Measurements from ENCODE around the gene SMG7. TPM values are rescaled to one million over a fixed set of nuclear protein-coding genes. Genes with fewer than 3 reads are reported as not detected.

SMG7 gene
- polyA plus RNA-seq, 1 donor from 2014 or later, result 19.1 TPM

GRCh38 chr1:183588827-183589226 is 116.5 kb downstream of the SMG7 start:
- H3K4me2 ChIP-seq (ENCODE audit: low read length), result no peak overlapping the region
- no peaks in the 10 kb centered on the region for H3K9me2 ChIP-seq (ENCODE audit: insufficient read depth, low read length)
- H3K36me3 ChIP-seq (ENCODE audit: insufficient read depth, low read length), result no peaks in the 10 kb centered on the region
- no peaks in the 10 kb centered on the region for H4K20me1 ChIP-seq (ENCODE audit: insufficient read depth)
- H3K79me2 ChIP-seq (replicated peaks; ENCODE audit: insufficient read depth, low read length), result no peaks in the 10 kb centered on the region
- no peak overlapping the region for H3K4me3 ChIP-seq (ENCODE audit: low read length)
- no peak overlapping the region for H3K9ac ChIP-seq (ENCODE audit: low read length)
- H3K27ac ChIP-seq (ENCODE audit: low read length), result no peak overlapping the region
- no peak overlapping the region for H2AFZ ChIP-seq (ENCODE audit: low read depth, low read length)
- no peaks in the 10 kb centered on the region for H3K9me3 ChIP-seq (ENCODE audit: low read length)
- TF ChIP-seq EP300 (conservative IDR thresholded peaks at IDR 0.05; ENCODE audit: poor library complexity, severe bottlenecking) (no peak), TAF1 (IDR thresholded peaks at IDR 0.05; ENCODE audit: low read depth) (no peak), CTCF (IDR thresholded peaks at IDR 0.05; ENCODE audit: poor library complexity, severe bottlenecking) (no peak), RAD21 (conservative IDR thresholded peaks at IDR 0.05) (no peak), SMC3 (conservative IDR thresholded peaks at IDR 0.05; ENCODE audit: poor library complexity) (no peak), MXI1 (conservative IDR thresholded peaks at IDR 0.05; ENCODE audit: poor library complexity, severe bottlenecking) (no peak), POLR2AphosphoS5 (IDR thresholded peaks at IDR 0.05) (no peak), EZH2 (IDR thresholded peaks at IDR 0.05; ENCODE audit: borderline replicate concordance, insufficient read depth, low read length, poor library complexity, severe bottlenecking) (no peak), REST (IDR thresholded peaks at IDR 0.05; ENCODE audit: borderline replicate concordance) (no peak)
- H3K27me3 ChIP-seq (ENCODE audit: insufficient read depth, low read depth, low read length), result no peaks in the 10 kb centered on the region
- H3F3A ChIP-seq (ENCODE audit: insufficient read depth, low read length, poor library complexity, severe bottlenecking), result no peaks in the 10 kb centered on the region

DNA sequence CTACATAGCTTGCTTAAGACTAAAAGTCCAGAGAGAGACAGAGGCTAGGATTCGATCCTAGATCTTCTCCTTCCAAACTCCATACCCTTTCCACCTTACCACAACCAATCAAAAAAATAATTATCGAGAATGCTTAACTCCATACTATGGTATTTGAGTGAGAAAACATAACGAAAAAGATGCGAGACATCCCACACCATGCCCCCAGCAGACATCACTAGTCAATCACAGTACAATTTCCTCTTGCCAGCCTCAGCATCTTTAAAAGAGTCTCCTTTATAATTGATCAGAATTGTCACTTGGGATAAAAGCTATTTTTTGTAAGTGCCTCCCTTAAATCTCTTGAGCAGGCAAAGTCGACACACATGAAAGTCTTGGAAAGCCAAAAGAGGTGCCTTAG is 117.1 kb downstream of the SMG7 start:
- Histone ChIP-seq H2AFZ (ENCODE audit: low read depth, low read length) (no peak overlapping the region), H3K4me2 (ENCODE audit: low read length) (no peak overlapping the region), H3K9me3 (ENCODE audit: low read length) (no peaks in the 10 kb centered on the region), H3F3A (ENCODE audit: insufficient read depth, low read length, poor library complexity, severe bottlenecking) (no peaks in the 10 kb centered on the region), H4K20me1 (ENCODE audit: insufficient read depth) (no peaks in the 10 kb centered on the region), H3K9ac (ENCODE audit: low read length) (no peak overlapping the region), H3K27me3 (ENCODE audit: insufficient read depth, low read depth, low read length) (no peaks in the 10 kb centered on the region), H3K27ac (ENCODE audit: low read length) (no peak overlapping the region), H3K36me3 (ENCODE audit: insufficient read depth, low read length) (no peaks in the 10 kb centered on the region), H3K9me2 (ENCODE audit: insufficient read depth, low read length) (no peaks in the 10 kb centered on the region), H3K4me3 (ENCODE audit: low read length) (no peak overlapping the region), H3K79me2 (replicated peaks; ENCODE audit: insufficient read depth, low read length) (no peaks in the 10 kb centered on the region)
- TF ChIP-seq TAF1 (IDR thresholded peaks at IDR 0.05; ENCODE audit: low read depth) (no peak), SMC3 (conservative IDR thresholded peaks at IDR 0.05; ENCODE audit: poor library complexity) (no peak), RAD21 (conservative IDR thresholded peaks at IDR 0.05) (no peak)

GRCh38 chr1:183589874-183590243 is 117.6 kb downstream of the SMG7 start:
- no peaks in the 10 kb centered on the region for H3K27me3 ChIP-seq (ENCODE audit: insufficient read depth, low read depth, low read length)
- H3K27ac ChIP-seq (ENCODE audit: low read length), result no peak overlapping the region
- no peaks in the 10 kb centered on the region for H3K9me3 ChIP-seq (ENCODE audit: low read length)
- TF ChIP-seq TAF1 (IDR thresholded peaks at IDR 0.05; ENCODE audit: low read depth), result no peak
- TF ChIP-seq REST (IDR thresholded peaks at IDR 0.05; ENCODE audit: borderline replicate concordance), result no peak
- no peak for TF ChIP-seq SMC3 (conservative IDR thresholded peaks at IDR 0.05; ENCODE audit: poor library complexity)
- TF ChIP-seq POLR2AphosphoS5 (IDR thresholded peaks at IDR 0.05), result no peak
- TF ChIP-seq RAD21 (conservative IDR thresholded peaks at IDR 0.05), result no peak
- TF ChIP-seq EZH2 (IDR thresholded peaks at IDR 0.05; ENCODE audit: borderline replicate concordance, insufficient read depth, low read length, poor library complexity, severe bottlenecking), result no peak
- TF ChIP-seq EP300 (conservative IDR thresholded peaks at IDR 0.05; ENCODE audit: poor library complexity, severe bottlenecking), result no peak
- TF ChIP-seq CTCF (IDR thresholded peaks at IDR 0.05; ENCODE audit: poor library complexity, severe bottlenecking), result no peak
- no peak for TF ChIP-seq MXI1 (conservative IDR thresholded peaks at IDR 0.05; ENCODE audit: poor library complexity, severe bottlenecking)
- no peak overlapping the region for H3K4me3 ChIP-seq (ENCODE audit: low read length)
- no peaks in the 10 kb centered on the region for H3K36me3 ChIP-seq (ENCODE audit: insufficient read depth, low read length)
- H2AFZ ChIP-seq (ENCODE audit: low read depth, low read length), result no peak overlapping the region
- H3K9me2 ChIP-seq (ENCODE audit: insufficient read depth, low read length), result no peaks in the 10 kb centered on the region
- H3F3A ChIP-seq (ENCODE audit: insufficient read depth, low read length, poor library complexity, severe bottlenecking), result no peaks in the 10 kb centered on the region
- no peaks in the 10 kb centered on the region for H4K20me1 ChIP-seq (ENCODE audit: insufficient read depth)
- no peaks in the 10 kb centered on the region for H3K79me2 ChIP-seq (replicated peaks; ENCODE audit: insufficient read depth, low read length)
- no peak overlapping the region for H3K4me2 ChIP-seq (ENCODE audit: low read length)
- H3K9ac ChIP-seq (ENCODE audit: low read length), result no peak overlapping the region

Measured in neural cell (in vitro differentiated cells).